Measurements from ENCODE around the gene TRIM29.
"Not testable (repeated sequence)": the region's sequence is repeated elsewhere in the genome, so short reads cannot be mapped to it uniquely, and the experiment has no call there.

TRIM29 gene

GRCh38 chr11:120172054-120172911 lies 34.4 kb upstream of the TRIM29 start:
- DNase-seq, result peak; percentile 41

GRCh38 chr11:120170741-120171261 lies 32.9 kb upstream of the TRIM29 start:
- no peak for DNase-seq

GRCh38 chr11:120169981-120170698 lies 32.2 kb upstream of the TRIM29 start:
- no peak for DNase-seq

GRCh38 chr11:120168960-120169681 lies 31.2 kb upstream of the TRIM29 start:
- peak; percentile 40 for DNase-seq

GRCh38 chr11:120168108-120168959 lies 30.4 kb upstream of the TRIM29 start:
- no peak for DNase-seq

- DNase-seq, result no peak
Measured at GRCh38 chr11:120167659-120168058, 29.7 kb upstream of the TRIM29 start.

GRCh38 chr11:120160436-120160835 lies 22.5 kb upstream of the TRIM29 start:
- DNase-seq, result no peak

GRCh38 chr11:120153221-120153620 lies 15.3 kb upstream of the TRIM29 start:
- no peak for DNase-seq

- DNase-seq, result no peak
Measured at GRCh38 chr11:120151536-120151935, 13.6 kb upstream of the TRIM29 start.

- no peak for DNase-seq
Measured at GRCh38 chr11:120149246-120149645, 11.3 kb upstream of the TRIM29 start.

GRCh38 chr11:120147950-120148270 lies 10.0 kb upstream of the TRIM29 start:
- DNase-seq, result no peak

- DNase-seq, result no peak
Measured at GRCh38 chr11:120147094-120147949, 9.4 kb upstream of the TRIM29 start.

- DNase-seq, result no peak
Measured at GRCh38 chr11:120146413-120147093, 8.6 kb upstream of the TRIM29 start.

- no peak for DNase-seq
Measured at GRCh38 chr11:120144501-120144900, 6.6 kb upstream of the TRIM29 start.

- DNase-seq, result not testable (repeated sequence)
Measured at GRCh38 chr11:120143472-120143871, 5.6 kb upstream of the TRIM29 start.

- DNase-seq, result no peak
Measured at GRCh38 chr11:120142441-120143100, 4.7 kb upstream of the TRIM29 start.

GRCh38 chr11:120141768-120142423 lies 4.0 kb upstream of the TRIM29 start:
- DNase-seq, result no peak

- no peak for DNase-seq
Measured at GRCh38 chr11:120141113-120141767, 3.3 kb upstream of the TRIM29 start.
